ENCODE measurements around the gene METTL25B. TPM values are rescaled to one million over a fixed set of nuclear protein-coding genes. Genes with fewer than 3 reads are reported as not detected.
A peak's percentile ranks its signal among the peaks of the same experiment; 100 is the strongest.

Gene METTL25B
- total RNA-seq, 1 donor = 10.9 TPM

DNA sequence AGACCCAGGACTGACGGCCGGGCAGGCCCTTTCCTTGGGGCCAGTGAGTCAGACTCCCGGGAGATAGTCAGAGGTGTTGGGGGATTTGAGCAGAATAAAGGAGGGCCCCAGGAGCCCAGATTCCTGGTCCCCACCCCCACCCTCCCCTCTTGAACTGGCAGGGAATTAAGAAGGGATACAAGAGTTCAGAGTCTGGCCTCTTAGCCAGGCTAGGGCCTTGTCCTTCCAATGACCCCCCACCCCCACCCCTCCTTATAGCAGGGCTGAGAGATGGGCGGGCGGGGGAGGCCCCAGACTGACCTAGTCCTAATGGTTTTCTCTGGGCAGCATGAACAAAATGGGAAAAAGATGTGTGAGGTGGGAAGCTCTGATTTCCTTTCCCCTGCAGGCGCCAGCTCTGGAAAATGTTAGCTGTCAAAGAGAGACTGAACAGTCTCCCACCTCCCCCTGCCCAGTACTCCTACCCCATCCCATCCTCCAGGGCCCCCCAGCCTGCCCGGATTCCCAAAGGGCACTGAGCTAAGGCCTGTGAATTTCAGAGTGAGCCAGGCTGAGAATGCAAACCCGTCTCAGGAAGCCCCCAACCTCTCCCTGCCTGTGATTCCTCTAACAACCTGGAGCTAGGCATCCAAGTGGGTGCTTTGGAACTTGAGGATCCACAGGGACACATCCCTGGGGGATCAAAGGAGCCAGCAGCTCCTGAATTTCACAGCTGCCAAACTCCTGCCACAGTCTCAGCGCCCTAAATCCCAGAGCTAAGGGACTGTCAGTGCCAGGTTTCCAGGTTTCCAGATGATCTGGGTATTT lies 17.1 kb upstream of the METTL25B start:
- H3K4me3 ChIP-seq (ENCODE audit: low read depth, low read length) = no peak overlapping the region
- TF ChIP-seq, protein P1, sequence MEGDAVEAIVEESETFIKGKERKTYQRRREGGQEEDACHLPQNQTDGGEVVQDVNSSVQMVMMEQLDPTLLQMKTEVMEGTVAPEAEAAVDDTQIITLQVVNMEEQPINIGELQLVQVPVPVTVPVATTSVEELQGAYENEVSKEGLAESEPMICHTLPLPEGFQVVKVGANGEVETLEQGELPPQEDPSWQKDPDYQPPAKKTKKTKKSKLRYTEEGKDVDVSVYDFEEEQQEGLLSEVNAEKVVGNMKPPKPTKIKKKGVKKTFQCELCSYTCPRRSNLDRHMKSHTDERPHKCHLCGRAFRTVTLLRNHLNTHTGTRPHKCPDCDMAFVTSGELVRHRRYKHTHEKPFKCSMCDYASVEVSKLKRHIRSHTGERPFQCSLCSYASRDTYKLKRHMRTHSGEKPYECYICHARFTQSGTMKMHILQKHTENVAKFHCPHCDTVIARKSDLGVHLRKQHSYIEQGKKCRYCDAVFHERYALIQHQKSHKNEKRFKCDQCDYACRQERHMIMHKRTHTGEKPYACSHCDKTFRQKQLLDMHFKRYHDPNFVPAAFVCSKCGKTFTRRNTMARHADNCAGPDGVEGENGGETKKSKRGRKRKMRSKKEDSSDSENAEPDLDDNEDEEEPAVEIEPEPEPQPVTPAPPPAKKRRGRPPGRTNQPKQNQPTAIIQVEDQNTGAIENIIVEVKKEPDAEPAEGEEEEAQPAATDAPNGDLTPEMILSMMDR (IDR thresholded peaks at IDR 0.05; ENCODE audit: insufficient read depth, low read length) = no peak
- peak; percentile 80 for DNase-seq (ENCODE audit: low read depth)

DNA sequence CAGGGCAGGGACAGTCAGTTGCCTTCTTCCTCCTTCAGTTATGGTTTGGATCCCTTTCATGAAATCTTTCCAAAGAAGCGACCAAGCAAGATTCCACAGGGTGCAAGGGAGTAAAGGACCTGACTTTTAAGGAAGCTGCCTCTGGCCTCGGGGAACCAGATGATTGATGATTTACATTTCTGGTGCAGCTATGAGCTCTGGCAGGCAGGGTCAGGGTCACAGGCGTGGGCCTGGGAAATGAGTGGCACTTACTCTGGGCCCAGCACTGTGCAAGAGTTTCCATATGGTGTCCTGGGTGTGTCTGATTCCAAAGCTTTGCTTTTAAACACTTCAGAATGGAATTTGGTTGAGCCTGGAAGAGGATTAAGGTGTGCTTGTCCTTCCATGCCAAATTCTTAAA lies 15.6 kb upstream of the METTL25B start:
- peak; percentile 67 for DNase-seq (ENCODE audit: low read depth)
- TF ChIP-seq, protein P1 (IDR thresholded peaks at IDR 0.05; ENCODE audit: insufficient read depth, low read length) = no peak
- no peak overlapping the region for H3K4me3 ChIP-seq (ENCODE audit: low read depth, low read length)

DNA sequence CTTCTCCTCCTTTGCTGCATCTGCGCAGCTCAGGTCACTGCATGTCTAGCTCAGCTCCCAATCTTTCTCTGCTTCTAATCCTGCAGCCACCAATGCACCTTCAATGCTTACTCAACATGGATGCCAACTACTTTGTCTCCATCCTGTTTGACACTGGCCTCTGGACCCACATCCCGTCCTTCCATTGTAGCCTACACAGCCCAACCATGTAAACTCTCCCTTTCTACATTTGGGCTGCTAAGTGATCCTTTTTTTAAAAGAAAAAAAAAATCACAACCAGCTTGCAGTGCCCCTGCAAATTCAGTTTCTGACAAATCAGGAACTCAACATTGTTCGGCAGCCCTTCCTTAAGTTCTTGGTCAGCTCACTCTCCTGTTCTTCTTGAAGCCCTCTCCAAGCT lies 13.4 kb upstream of the METTL25B start:
- DNase-seq (ENCODE audit: low read depth) = no peak
- TF ChIP-seq, protein P1 (IDR thresholded peaks at IDR 0.05; ENCODE audit: insufficient read depth, low read length) = no peak

DNA sequence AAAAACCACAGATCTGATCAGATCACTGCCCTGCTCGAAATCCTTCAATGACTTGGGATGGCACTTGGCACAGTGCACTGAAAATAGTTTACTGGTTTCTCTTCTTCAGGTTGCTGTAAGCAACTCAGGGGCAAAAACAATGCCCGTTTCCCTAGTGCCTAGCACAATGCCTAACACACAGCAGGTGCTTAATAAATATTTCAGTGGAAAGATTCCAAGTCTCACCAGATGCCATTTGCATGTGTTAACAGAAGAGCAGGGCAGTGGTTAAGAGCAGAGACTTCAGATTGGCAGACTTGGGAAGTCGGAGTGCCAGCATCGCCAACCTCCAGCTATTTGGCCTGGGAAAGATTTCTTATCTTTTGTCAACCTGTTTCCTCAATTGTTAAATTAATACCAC lies 10.9 kb upstream of the METTL25B start:
- no peak overlapping the region for H3K4me3 ChIP-seq (ENCODE audit: low read depth, low read length)
- no peak for DNase-seq (ENCODE audit: low read depth)
- TF ChIP-seq, protein P1 (IDR thresholded peaks at IDR 0.05; ENCODE audit: insufficient read depth, low read length) = no peak

More for the DNA sequence above, 13.4 kb upstream of the METTL25B start:
- no peak overlapping the region for H3K4me3 ChIP-seq (ENCODE audit: low read depth, low read length)

DNA sequence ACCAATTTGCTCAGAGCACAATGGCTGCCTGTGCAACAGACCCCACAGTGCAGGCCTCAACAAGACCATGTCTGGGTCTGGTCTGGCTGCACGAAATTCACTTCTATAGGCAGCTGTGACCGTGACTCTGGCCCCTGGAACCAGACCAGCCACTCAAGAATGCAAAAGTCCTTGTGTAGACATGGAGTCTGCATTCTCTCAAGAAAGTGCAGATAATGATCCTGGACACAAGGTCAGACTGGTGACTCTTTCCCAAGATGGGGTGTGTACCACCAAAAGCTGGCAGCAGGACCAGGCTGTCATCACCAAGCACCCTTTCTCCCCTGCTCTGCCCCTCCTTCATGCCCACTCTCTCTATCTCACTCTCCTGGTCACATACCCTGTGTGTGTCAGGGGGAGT lies 7.1 kb upstream of the METTL25B start:
- TF ChIP-seq, protein P1 (IDR thresholded peaks at IDR 0.05; ENCODE audit: insufficient read depth, low read length) = no peak
- no peak overlapping the region for H3K4me3 ChIP-seq (ENCODE audit: low read depth, low read length)
- DNase-seq (ENCODE audit: low read depth) = no peak

DNA sequence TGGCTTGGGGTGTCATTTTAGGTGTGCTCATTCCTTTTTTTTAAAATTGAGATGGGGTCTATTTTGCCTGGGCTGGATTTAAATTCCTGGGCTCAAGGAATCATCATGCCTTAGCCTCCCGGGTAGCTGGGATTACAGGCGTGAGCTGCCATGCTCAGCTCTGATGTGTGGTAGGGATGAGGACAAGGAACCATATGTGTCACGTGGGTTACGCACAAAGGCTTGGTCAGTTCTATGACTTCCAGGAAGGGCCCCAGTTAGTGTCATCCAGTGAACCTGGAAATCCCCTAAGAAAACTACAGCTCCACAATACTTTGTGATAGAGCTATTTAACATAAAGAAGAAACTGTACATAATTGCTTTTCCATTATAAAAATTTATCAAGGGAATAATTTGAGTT lies 6.7 kb upstream of the METTL25B start:
- no peak for DNase-seq (ENCODE audit: low read depth)
- H3K4me3 ChIP-seq (ENCODE audit: low read depth, low read length) = no peak overlapping the region
- TF ChIP-seq, protein P1 (IDR thresholded peaks at IDR 0.05; ENCODE audit: insufficient read depth, low read length) = no peak
